ENCODE data around the gene MAP3K2.
"Not testable (repeated sequence)": the region's sequence is repeated elsewhere in the genome, so short reads cannot be mapped to it uniquely, and the experiment has no call there.

The MAP3K2 gene

GRCh38 chr2:127355407-127356008 is 32.3 kb downstream of the MAP3K2 start:
- no peak for DNase-seq (ENCODE audit: low read depth in 1 of 2, low spot score in 1 of 2)

- not testable (repeated sequence) for DNase-seq (ENCODE audit: low read depth in 1 of 2, low spot score in 1 of 2)
These were observed 33.7 kb downstream of the MAP3K2 start for GRCh38 chr2:127353873-127354676.

- not testable (repeated sequence) for DNase-seq (ENCODE audit: low read depth in 1 of 2, low spot score in 1 of 2)
These were observed 34.6 kb downstream of the MAP3K2 start for GRCh38 chr2:127353223-127353622.

GRCh38 chr2:127351603-127352002 is 36.2 kb downstream of the MAP3K2 start:
- no peak for DNase-seq (ENCODE audit: low read depth in 1 of 2, low spot score in 1 of 2)

- DNase-seq (ENCODE audit: low read depth in 1 of 2, low spot score in 1 of 2), result no peak
These were observed 39.3 kb downstream of the MAP3K2 start for GRCh38 chr2:127348426-127349000.

- DNase-seq (ENCODE audit: low read depth in 1 of 2, low spot score in 1 of 2), result no peak
These were observed 39.9 kb downstream of the MAP3K2 start for GRCh38 chr2:127347734-127348392.

- DNase-seq (ENCODE audit: low read depth in 1 of 2, low spot score in 1 of 2), result no peak
These were observed 40.8 kb downstream of the MAP3K2 start for GRCh38 chr2:127347015-127347414.

- no peak for DNase-seq (ENCODE audit: low read depth in 1 of 2, low spot score in 1 of 2)
These were observed 44.5 kb downstream of the MAP3K2 start for GRCh38 chr2:127343277-127343676.

- DNase-seq (ENCODE audit: low read depth in 1 of 2, low spot score in 1 of 2), result no peak
These were observed 45.7 kb downstream of the MAP3K2 start for GRCh38 chr2:127342101-127342500.

GRCh38 chr2:127332335-127332734 is 55.4 kb downstream of the MAP3K2 start:
- DNase-seq (ENCODE audit: low read depth in 1 of 2, low spot score in 1 of 2), result no peak

- no peak for DNase-seq (ENCODE audit: low read depth in 1 of 2, low spot score in 1 of 2)
These were observed 57.0 kb downstream of the MAP3K2 start for GRCh38 chr2:127330753-127331152.

GRCh38 chr2:127326289-127326945 is 61.4 kb downstream of the MAP3K2 start:
- no peak for DNase-seq (ENCODE audit: low read depth in 1 of 2, low spot score in 1 of 2)

GRCh38 chr2:127324635-127325034 is 63.1 kb downstream of the MAP3K2 start:
- no peak for DNase-seq (ENCODE audit: low read depth in 1 of 2, low spot score in 1 of 2)

GRCh38 chr2:127321303-127321702 is 66.5 kb downstream of the MAP3K2 start:
- DNase-seq (ENCODE audit: low read depth in 1 of 2, low spot score in 1 of 2), result no peak

GRCh38 chr2:127320586-127321275 is 67.0 kb downstream of the MAP3K2 start:
- DNase-seq (ENCODE audit: low read depth in 1 of 2, low spot score in 1 of 2), result no peak

GRCh38 chr2:127320067-127320466 is 67.7 kb downstream of the MAP3K2 start:
- no peak for DNase-seq (ENCODE audit: low read depth in 1 of 2, low spot score in 1 of 2)

- no peak for DNase-seq (ENCODE audit: low read depth in 1 of 2, low spot score in 1 of 2)
These were observed 73.4 kb downstream of the MAP3K2 start for GRCh38 chr2:127314193-127314988.

GRCh38 chr2:127313406-127313805 is 74.4 kb downstream of the MAP3K2 start:
- DNase-seq (ENCODE audit: low read depth in 1 of 2, low spot score in 1 of 2), result no peak

GRCh38 chr2:127310980-127311379 is 76.8 kb downstream of the MAP3K2 start:
- no peak for DNase-seq (ENCODE audit: low read depth in 1 of 2, low spot score in 1 of 2)

GRCh38 chr2:127309468-127309867 is 78.3 kb downstream of the MAP3K2 start:
- DNase-seq (ENCODE audit: low read depth in 1 of 2, low spot score in 1 of 2), result no peak
